ENCODE data around the gene RYR3. TPM values are rescaled to one million over a fixed set of nuclear protein-coding genes. Genes with fewer than 3 reads are reported as not detected.

RYR3 gene
- total RNA-seq, 1 donor from 2014 or later = 0.02 TPM

DNA sequence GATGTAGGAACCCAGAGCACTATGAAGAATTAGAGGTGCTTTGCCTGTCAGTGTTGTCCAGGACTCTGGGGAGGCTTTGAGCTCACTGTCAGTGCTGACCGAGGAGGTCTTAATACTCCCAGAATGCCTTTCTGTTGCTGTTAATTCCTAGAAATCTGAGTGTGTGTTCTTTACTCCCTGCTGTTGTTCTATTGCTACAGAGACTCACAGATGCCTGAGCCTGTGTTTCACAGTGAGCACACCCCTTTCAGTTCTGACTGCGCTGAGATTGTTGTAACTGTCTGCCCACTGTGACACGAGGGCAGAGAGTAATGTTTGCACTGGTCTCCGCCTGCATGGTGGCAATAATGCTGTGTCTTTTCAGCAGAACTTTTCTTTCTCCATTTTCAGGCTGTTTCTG is 162.9 kb downstream of the RYR3 start:
- DNase-seq (no peak), ATAC-seq (no peak)
- intact Hi-C loops (cut with micrococcal nuclease) = no loop called here

DNA sequence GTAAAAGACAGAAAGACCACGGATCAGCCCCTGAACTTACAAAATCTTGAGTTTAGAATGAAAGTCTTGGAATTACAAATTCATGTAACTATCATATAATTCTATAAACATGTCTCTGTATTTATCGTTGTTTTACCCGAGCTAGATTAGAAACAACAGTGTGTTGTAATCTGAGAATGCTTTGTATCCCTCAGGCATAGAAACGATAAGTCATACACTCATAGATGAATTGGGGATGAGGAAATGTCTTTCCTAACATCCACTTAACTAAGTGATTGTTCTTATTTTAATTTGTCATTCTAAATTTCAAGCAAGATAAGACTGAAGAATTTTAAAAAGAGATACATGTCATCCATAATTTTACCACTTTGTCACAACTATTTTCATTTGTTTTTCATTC is 165.3 kb downstream of the RYR3 start:
- DNase-seq (no peak), ATAC-seq (no peak)
- intact Hi-C loops (cut with micrococcal nuclease) = no loop called here

DNA sequence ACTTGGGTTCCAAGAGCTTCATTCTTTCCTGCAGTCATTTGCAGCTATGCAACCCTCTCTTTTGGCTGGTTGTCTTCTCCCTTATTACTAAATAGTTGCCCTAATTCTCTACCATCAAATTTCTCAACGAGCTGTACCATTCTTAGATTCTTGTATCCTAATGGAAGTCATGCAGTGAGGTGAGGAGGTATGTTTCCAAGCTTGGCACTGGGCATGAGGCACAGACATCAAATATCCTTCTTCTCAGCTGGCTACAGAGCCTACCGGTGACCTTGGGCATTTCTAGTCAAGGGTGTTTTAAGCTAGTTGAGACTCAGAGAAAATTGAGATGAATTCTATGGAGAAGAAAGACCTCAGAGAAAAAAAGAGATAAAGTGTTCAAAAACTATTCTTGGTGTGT is 166.1 kb downstream of the RYR3 start:
- ATAC-seq (no peak), DNase-seq (no peak)
- intact Hi-C loops (cut with micrococcal nuclease) = no loop called here

DNA sequence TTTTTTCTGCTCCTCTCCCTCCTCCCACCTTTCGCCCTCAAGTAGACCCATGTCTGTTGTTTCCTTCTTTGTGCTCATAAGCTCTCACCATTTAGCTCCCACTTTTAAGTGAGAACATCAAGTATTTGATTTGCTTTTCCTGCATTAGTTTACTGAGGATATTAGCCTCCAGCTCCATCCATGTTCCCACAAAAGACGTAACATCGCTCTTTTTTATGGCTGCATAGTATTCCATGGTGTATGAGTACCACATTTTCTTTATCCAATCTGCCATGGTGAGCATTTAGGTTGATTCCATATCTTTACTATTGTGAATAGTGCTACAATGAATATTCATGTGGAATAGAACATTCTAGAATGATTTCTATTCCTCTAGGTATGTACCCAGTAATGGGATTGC is 178.6 kb downstream of the RYR3 start:
- DNase-seq (no peak), ATAC-seq (no peak)
- intact Hi-C loops (cut with micrococcal nuclease) = no loop called here

DNA sequence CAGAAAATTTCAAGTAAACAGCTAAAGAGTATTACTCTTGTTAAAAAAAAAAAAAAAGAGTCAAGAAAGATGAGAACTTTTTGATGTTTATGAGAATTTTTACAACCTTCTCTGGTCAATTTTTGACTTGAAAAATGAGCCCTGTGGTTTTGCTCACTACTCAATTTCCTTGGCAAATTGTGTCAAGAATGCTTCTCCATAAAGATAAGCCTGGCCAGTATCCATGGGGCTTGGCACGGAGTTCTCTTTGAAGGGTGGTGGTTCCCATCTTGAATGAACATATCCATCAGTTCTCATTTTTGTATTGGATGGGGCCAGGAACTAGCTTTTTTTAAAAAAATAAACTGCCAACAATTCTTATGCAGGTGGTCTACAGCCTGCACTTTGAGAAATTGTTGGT is 179.9 kb downstream of the RYR3 start:
- ATAC-seq (no peak), DNase-seq (peak; percentile 43)
- intact Hi-C loops (cut with micrococcal nuclease) = no loop called here

DNA sequence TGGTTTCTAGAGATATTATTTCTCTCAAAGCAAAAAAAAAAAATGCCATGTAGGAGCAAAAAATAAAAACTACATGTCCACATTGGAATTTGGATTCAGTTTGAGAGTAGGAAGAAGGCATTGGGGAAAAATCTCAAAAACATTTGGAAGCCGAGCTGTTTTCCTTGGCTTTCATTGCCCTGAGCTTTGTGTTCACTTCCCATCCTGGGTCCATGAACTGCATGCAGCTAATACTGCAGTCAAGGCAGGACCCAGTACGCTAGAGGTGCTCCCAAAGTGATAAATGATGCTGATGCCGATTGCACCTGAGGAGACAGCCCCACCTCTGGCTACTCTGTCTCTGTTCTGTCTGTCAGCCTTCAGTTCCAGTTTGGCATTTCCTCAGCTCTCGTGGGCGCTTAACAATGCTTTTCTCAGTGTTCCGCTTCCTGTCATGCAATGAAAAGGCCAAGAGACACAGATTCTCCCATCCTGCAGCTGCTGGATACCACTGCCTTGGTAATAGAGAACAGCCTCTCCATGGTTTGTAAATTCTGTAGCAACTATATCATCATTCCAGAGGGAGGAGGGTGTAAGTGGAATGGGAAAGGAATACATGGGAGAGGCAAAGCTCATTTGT is 181.8 kb downstream of the RYR3 start:
- ATAC-seq = peak; percentile 71
- no peak for DNase-seq
- intact Hi-C loops (cut with micrococcal nuclease) = no loop called here

DNA sequence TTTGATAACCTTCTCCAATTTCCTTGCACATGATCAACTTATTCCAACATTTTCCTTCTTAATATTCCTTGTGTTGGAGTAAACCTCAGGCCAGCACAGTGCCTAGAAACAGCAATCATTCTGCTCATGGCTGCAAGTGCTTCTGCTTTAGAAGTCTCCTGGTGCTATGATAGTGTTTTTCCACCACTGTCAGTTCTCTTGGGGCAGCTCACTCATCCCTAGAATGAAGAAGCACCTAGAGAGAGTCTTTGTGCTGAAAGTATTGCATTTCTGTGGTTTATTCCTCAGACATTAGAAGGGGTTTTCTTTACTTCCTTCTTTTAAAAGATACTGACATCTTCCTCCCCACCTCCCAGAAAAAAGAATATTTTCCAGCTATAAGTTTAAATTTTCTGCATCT is 183.5 kb downstream of the RYR3 start:
- intact Hi-C loops (cut with micrococcal nuclease) = no loop called here
- ATAC-seq = no peak
- no peak for DNase-seq

DNA sequence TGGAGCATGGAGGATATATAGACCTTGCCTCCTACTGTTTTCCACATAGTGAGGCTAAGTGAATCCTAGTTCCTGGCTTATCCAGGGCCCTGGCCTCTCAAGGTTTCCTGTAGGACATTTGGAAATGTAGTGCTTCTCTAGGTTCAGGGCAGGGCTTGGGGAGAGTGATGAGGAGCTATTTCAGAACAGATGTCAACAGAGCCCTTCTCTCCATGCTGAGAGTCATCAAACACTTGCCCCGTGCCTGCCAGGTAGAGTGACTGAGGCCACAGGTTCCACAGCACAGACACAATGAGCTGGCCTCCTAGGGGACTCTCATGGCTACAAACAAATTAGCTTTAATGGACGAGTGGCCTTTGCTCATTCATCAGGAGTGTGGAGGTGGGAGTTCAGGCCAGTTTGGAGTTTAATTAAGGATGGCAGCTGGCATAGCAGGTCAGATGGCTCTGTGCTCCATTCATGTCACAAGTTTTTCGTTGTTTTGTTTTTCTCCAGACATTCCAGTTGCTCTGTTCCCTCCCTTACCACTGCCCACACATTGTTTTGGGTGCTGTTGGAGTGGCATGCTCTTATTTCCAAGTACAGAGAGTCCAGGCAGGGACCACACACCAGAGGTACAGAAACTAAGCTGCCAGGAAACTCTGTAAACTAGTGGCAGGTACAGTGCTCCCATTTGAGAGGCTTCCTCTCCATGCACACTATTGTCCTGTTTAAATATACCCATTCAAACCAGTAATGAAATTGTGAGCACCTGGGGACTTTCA is 189.8 kb downstream of the RYR3 start:
- intact Hi-C loops (cut with micrococcal nuclease) = no loop called here
- ATAC-seq (no peak), DNase-seq (no peak)

DNA sequence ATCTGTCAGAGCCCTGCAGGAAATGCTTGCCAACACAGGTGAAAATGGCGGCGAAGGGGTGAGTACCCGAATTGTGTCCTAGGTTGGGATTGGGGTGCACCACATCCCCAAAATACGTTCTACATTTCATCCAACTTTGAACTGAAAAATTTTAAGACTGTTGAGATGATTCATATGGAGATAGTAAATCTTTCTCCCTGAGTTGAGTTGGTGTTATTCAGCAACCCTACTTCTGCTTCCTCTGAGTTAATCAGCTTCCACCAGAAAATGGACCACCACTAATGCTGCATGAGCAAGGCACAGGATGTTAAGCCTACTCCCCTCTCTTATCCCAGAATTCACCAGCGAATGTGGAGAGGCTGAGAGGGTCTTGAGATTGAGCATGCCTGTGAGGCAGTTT is 192.9 kb downstream of the RYR3 start:
- DNase-seq = no peak
- no peak for ATAC-seq
- intact Hi-C loops (cut with micrococcal nuclease) = no loop called here

DNA sequence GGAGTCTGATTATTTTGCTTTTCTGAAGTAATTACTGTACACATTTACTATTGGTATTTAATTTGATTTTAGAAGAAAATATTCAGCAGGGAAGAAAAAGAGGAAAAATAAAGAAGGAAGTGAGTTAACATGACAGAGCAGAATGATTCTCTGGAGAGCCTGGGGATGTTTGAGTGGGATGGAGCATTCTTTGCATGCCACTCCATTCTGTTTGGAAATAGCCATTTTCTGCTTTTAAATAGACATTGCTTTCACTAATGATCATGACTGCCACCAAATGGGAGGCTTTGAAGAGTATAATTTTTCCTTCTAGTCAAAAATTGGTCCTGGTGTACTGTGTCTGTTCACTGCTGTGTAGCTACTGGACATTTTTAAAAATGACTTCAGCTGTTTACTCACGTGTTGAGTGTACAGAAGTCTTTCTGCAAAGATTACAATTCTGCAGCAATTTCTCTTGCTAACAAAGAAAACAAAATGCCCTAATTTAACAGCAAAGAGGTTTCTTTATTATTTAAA is 196.1 kb downstream of the RYR3 start:
- intact Hi-C loops (cut with micrococcal nuclease) = no loop called here
- ATAC-seq (no peak), DNase-seq (no peak)

DNA sequence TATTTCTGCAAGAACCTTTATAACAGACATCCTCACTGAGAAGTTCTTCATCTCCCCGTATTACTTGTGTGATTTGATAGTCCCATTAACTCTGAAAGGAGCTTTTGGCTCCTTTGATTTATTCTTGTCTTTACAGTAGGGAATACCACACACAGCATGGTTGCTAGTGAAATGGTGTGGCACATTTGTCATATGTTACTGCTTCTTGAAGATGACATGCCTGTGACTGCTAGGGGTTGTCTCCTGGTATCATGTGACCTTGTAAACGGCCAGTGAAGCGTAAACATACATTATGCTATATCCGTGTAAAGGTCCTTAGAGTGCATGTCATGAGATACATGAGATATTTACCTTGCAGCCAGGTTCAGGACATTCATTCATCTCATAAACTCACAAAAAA is 197.9 kb downstream of the RYR3 start:
- DNase-seq (no peak), ATAC-seq (no peak)
- intact Hi-C loops (cut with micrococcal nuclease) = no loop called here

DNA sequence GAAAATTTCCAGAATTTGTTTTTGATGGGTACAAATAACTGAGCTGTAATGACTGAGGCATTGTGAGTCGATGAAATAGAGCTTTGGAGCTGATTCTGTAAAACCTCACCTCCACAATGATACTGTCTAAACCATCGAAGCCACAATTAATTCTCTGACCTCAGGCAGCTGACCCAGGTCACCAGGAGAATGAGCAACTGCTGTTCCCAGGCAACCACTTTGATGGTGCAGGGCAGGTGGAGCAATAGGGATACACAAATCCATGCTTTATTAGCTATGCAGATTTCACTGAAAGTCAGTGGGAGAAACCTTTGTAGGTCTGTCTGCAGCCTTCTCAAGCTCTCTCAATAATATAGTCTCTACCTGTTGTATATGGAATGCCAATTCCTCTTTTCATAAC is 204.4 kb downstream of the RYR3 start:
- DNase-seq (no peak), ATAC-seq (no peak)
- intact Hi-C loops (cut with micrococcal nuclease) = no loop called here

DNA sequence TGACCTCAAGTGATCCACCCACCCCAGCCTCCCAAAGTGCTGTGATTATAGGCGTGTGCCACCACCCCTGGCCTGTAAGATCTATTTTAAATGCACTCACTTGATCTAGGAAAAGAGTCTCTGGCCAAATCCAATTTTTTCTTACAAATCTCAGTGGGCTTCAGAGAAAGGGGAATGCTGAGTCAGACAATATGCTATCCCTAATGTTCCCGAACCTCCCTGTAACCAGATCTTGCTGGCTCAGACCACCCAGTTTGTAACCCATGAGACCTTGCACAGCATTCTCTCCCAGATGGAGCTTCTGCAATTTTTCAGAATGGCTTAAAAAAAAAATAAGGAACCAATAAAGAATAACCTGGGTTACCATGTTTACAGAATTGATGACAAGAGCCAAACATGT is 205.8 kb downstream of the RYR3 start:
- intact Hi-C loops (cut with micrococcal nuclease) = no loop called here
- DNase-seq (no peak), ATAC-seq (no peak)

DNA sequence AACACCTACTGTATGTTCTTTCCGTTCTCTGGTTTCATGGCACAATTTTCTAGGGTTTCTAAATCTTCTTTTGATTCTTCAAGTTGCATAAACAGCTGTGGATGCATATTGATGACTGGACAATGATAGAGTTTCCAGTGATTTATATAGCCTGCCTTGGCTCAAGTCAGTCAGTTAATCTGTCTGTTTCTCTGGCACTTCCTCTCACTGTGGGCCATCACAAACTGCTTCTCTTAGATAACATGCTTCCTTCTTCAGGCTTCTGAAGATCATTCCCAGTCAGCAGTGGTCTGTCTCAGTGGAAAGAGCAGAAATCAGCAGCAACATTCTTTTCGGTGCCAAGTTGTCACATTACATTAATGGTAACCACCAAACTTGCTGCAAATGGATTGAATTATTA is 207.2 kb downstream of the RYR3 start:
- DNase-seq (no peak), ATAC-seq (no peak)
- intact Hi-C loops (cut with micrococcal nuclease) = no loop called here

DNA sequence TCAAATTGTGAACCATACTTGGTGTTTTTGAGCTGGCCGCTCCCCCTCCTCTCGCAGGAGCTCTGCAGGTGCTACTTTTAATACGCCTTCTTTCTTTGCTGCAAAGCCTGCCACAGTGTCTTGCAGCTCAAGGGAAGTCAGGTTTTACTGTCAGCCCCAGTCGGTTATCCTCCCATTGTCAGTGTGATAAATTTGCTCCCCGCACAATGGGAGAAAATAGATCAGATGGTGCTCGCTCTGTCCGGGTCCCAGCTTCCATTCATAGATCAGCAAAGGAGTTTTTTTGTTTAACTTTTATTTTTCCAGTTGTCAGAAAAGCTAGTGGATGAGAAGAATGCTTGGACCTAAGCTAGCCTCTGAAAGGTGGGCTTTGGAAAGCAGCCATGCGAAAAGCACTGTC is 207.7 kb downstream of the RYR3 start:
- DNase-seq (no peak), ATAC-seq (no peak)
- intact Hi-C loops (cut with micrococcal nuclease) = no loop called here

DNA sequence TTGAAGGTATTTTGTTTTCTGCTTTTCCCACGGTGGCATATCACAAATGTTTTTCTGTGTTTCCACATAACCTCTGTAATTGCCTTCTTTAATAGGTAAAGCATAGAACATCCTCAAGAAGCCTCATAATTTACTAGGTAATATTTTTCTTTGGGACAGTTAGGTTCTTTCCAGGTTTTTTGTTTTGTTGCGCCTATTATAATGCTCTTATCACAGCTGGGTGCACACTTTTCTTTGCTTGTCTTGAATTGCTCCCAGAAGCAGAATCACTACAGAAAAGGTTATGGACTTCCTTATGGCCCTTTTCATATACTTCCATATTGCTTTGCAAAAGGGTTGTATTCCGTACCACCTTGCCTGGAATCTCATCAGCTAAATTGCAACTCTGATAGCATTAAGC is 213.5 kb downstream of the RYR3 start:
- intact Hi-C loops (cut with micrococcal nuclease) = no loop called here
- DNase-seq (no peak), ATAC-seq (no peak)

DNA sequence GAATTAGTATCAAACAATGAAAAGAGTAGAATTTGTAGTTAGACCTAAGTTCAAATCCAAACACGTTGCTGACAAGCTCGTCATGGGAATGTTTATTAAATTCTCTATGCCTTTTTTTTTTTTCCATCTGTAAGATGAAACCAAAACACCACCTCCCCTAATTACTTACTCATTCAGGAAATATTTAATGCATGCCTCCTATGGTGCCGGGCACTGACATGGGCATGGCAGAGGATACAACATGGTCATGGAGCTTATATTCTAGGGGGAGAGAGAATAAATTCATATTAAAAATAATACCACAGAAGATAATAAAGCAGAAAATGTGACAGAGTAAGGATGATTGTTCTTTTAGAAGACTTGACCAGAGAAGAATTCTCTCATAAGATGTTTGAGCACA is 215.8 kb downstream of the RYR3 start:
- intact Hi-C loops (cut with micrococcal nuclease) = no loop called here
- ATAC-seq (no peak), DNase-seq (no peak)

DNA sequence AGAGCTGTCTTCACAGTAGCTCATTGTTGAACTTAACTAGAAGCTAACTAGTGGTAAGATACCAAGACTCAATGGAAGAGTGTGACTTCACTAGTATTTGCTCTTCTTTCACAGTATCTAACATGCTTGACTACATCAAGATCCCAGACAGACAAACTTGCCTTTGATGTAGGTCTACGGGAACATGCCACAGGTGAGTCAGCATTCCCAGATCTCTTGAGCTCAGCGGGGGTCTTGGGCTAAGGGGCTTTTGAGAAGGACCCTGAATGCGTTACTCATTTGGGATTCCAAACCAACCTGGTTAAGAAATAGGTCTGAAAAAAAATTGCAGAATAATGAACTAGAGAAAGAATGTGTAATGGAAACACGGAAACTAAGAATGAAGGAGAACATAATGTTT is 222.4 kb downstream of the RYR3 start:
- intact Hi-C loops (cut with micrococcal nuclease) = no loop called here
- DNase-seq = no peak
- no peak for ATAC-seq

DNA sequence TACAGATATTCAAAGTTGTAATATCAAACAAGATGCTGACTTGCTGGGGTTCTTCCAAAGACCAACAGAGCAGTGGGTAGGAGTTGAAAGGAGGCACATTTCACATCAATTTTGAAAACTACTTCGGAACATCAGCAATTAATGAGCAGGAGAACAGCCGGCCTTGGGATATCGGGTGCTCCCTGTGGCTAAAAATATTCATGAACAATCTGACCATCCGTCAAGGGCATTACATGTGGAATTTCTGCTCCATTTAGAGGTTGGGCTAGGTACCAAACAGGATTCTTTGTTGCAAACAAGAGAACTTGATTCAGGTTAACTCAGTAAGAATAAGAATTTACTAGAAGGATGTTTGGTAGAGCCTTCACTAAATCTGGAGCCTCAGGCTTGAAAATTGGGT is 223.9 kb downstream of the RYR3 start:
- no peak for ATAC-seq
- no peak for DNase-seq

DNA sequence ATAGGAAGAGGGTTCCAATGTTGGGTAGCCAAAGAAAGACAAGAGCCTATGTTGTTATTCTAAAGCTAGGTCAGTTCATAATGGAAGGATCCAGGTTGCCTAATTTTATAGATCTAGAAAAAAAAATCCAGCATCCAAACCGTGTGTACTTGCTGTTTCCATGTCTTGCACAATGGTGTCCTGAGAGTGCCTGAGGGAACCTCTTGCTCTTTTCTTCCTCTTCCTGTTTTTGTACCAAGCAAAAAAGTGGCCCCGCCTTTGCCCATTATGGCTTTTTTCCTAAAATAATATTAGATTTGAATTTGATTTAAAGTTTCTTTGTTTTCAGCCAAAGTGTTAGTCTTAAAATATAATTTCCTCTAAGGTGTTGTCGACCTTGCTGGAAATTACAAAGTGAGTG is 224.4 kb downstream of the RYR3 start:
- DNase-seq (no peak), ATAC-seq (no peak)
- intact Hi-C loops (cut with micrococcal nuclease) = no loop called here

More for the DNA sequence above, 223.9 kb downstream of the RYR3 start:
- intact Hi-C loops (cut with micrococcal nuclease) = no loop called here
